Tibial nerve (tissue), 4 donors: Measurements from ENCODE around the gene ENTR1. TPM values are rescaled to one million over a fixed set of nuclear protein-coding genes. Genes with fewer than 3 reads are reported as not detected.
A peak's percentile ranks its signal among the peaks of the same experiment; 100 is the strongest.

Experiments used
- DNase-seq, 2 donors: peaks; one replicate each; pipeline ENCODE4 v3.0.0-alpha.2; 2019; ENCODE audit warnings: low spot score in 2 of 2
- H3K27ac ChIP-seq, 4 donors: fragments of 200-600 bp; sonication (generic) in 3 of 4; one replicate each; pipeline ENCODE4 v1.5.1; 2017 to 2019; ENCODE audit warnings: mild to moderate bottlenecking in 1 of 4
- H3K27me3 ChIP-seq, 2 donors: fragments of 200-600 bp; sonication (generic) in 1 of 2; one replicate each; pipeline versions ENCODE4 v1.5.1 to v1.6.0; 2017 to 2019
- H3K36me3 ChIP-seq, 3 donors: fragments of 200-600 bp; sonication (generic); one replicate each; pipeline ENCODE4 v1.5.1; 2018 to 2019
- H3K4me1 ChIP-seq, 4 donors: fragments of 200-600 bp; sonication (generic) in 3 of 4; one replicate each; pipeline ENCODE4 v1.5.1; 2017 to 2019
- H3K4me3 ChIP-seq, 4 donors: fragments of 200-600 bp; sonication (generic) in 3 of 4; one replicate each; pipeline ENCODE4 v1.5.1; 2017 to 2019; ENCODE audit warnings: mild to moderate bottlenecking in 1 of 4, moderate library complexity in 1 of 4
- H3K9me3 ChIP-seq, 4 donors: fragments of 200-600 bp; sonication (generic) in 3 of 4; one replicate each; pipeline ENCODE4 v1.5.1; 2017 to 2019
- CTCF ChIP-seq, 5 experiments: fragments of 200-600 bp in 3 of 5; fragments of 450-650 bp in 2 of 5; sonication (generic) in 3 of 5; IDR thresholded peaks; one replicate each; pipeline ENCODE4 v1.5.1; 2016 to 2019; ENCODE audit warnings: antibody characterized with exemption in 5 of 5, mild to moderate bottlenecking in 3 of 5, moderate library complexity in 2 of 5
- EP300 ChIP-seq, 2 donors: sonication (generic); formaldehyde crosslinking; IDR thresholded peaks; one replicate each; pipeline ENCODE4 v1.6.1; 2017; ENCODE audit warnings: antibody characterized with exemption in 2 of 2, mild to moderate bottlenecking in 1 of 2
- POLR2A ChIP-seq, 2 donors: fragments of 450-650 bp; IDR thresholded peaks; one replicate each; pipeline ENCODE4 v1.6.1; 2017; ENCODE audit warnings: antibody characterized with exemption in 2 of 2, mild to moderate bottlenecking in 2 of 2, moderate library complexity in 2 of 2
- WGBS, 2 donors: methylation state at CpG; one replicate each; pipeline ENCODE4 v1.1.5; 2018; 5-methylcytosine and 5-hydroxymethylcytosine counted together
- total RNA-seq, 4 donors: library from RNA; depleted of rRNA; stranded (reverse); fragments of >200 nt; gene quantifications; one replicate each; pipeline ENCODE4 v1.1.0, GENCODE V29; 2016

The ENTR1 gene
- total RNA-seq, 4 donors from 2014 or later: 52.6 to 101 (median 70.9) TPM

- Histone ChIP-seq H3K36me3 (peaks cover 3 to 59% (median 8%) of the 10 kb centered on the region in 3 donors), H3K27me3 (no peaks in the 10 kb centered on the region), H3K4me1 (peaks cover 0 to 27% (median 18%) of the 10 kb centered on the region in 4 donors), H3K4me3 (no peak overlapping the region), H3K27ac (no peak overlapping the region), H3K9me3 (no peaks in the 10 kb centered on the region)
- no peak for DNase-seq
- TF ChIP-seq POLR2A (IDR thresholded peaks at IDR 0.05) (no peak), EP300 (IDR thresholded peaks at IDR 0.05) (no peak), CTCF (IDR thresholded peaks at IDR 0.05) (no peak)
- WGBS, 2 donors: 82 to 92% methylated on average over 7 of the region's 7 CpGs
Measured at GRCh38 chr9:136405481-136405880, 4.9 kb downstream of the ENTR1 start.

GRCh38 chr9:136404801-136405136, 5.6 kb downstream of the ENTR1 start:
- no peak for DNase-seq
- no peak overlapping the region for H3K4me3 ChIP-seq
- 84 to 91% methylated on average over 14 of the region's 14 CpGs for WGBS, 2 donors
- H3K4me1 ChIP-seq: peaks cover 0 to 29% (median 18%) of the 10 kb centered on the region in 4 donors
- peak overlapping the region in 1 of 4 donors; percentile 59 for H3K27ac ChIP-seq
- no peaks in the 10 kb centered on the region for H3K9me3 ChIP-seq
- H3K27me3 ChIP-seq: no peaks in the 10 kb centered on the region
- TF ChIP-seq POLR2A (IDR thresholded peaks at IDR 0.05) (no peak), CTCF (IDR thresholded peaks at IDR 0.05) (no peak), EP300 (IDR thresholded peaks at IDR 0.05) (no peak)
- peaks cover 3 to 59% (median 8%) of the 10 kb centered on the region in 3 donors for H3K36me3 ChIP-seq

DNA sequence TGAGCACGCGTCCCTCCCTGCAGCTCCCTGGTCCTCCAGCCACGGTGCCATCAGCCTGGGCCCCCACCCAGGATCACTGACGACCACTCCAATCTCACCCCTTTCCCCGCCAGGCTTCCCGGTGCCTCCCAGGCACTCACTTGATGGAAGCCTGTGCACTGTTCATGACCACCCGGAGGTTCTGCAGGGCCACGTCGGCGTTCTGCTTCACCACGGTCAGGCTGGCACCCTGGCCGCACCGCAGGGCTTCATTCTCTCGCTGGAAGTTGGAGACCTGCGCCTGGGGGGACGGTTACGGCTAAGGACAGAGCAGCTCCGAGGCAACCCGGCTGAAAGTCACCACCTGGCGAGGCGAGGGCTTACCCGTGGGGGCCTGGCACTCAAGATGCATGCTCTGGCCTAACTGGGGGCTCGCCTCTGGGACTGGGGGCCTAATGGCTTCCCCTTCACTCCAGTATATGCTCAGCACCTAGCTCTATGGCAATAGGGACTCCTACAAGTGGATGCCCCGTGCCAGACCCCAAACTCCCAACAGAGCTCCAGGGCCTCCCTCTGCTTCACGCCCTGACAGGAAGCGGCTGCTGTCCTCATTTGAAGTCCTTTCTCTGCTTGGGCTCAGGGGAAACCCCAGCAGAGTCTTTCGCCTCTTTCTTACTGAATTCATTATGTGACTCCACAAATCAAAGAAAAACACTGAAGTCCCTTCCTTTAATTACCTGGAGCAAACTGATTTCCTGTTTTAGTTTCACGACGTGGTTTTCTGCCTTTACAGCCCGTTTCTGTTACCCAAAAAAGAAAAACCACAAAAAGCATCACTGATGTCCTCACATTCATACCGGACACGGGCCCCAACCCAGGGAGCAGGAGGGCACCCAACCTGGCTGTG, 6.3 kb downstream of the ENTR1 start:
- H3K9me3 ChIP-seq: no peaks in the 10 kb centered on the region
- no peak for DNase-seq
- peak overlapping the region in 1 of 4 donors; percentile 59 for H3K27ac ChIP-seq
- TF ChIP-seq POLR2A (IDR thresholded peaks at IDR 0.05) (no peak), EP300 (IDR thresholded peaks at IDR 0.05) (no peak), CTCF (IDR thresholded peaks at IDR 0.05) (no peak)
- peaks cover 3 to 59% (median 8%) of the 10 kb centered on the region in 3 donors for H3K36me3 ChIP-seq
- peaks cover 0 to 27% (median 16%) of the 10 kb centered on the region in 4 donors for H3K4me1 ChIP-seq
- no peak overlapping the region for H3K4me3 ChIP-seq
- 89 to 90% methylated on average over 25 to 29 of the region's 32 CpGs for WGBS, 2 donors
- H3K27me3 ChIP-seq: no peaks in the 10 kb centered on the region

DNA sequence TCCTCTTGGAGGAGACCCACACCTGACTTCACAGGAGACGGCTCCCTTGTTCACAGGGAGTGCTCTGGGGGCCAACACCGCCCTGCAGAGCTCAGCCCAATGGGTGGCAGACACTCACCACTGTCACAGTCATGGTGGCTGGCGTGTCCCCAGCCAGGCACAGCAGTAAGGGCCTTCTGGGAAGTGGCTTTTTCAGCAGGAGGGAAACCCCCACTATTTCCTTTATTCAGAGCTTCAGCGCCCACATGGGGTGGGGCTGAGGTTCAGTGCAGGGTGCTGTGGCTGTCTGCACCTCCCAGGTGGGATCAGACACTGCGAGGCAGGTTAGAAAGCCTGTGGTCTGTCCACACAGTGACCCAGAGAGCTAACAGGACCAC, 6.9 kb downstream of the ENTR1 start:
- peaks cover 3 to 59% (median 8%) of the 10 kb centered on the region in 3 donors for H3K36me3 ChIP-seq

More for the DNA sequence above, 6.9 kb downstream of the ENTR1 start:
- TF ChIP-seq POLR2A (IDR thresholded peaks at IDR 0.05) (no peak), EP300 (IDR thresholded peaks at IDR 0.05) (no peak), CTCF (IDR thresholded peaks at IDR 0.05) (no peak)
- Histone ChIP-seq H3K9me3 (no peaks in the 10 kb centered on the region), H3K27me3 (no peaks in the 10 kb centered on the region), H3K27ac (peak overlapping the region in 1 of 4 donors; percentile 26), H3K4me1 (peaks cover 0 to 27% (median 19%) of the 10 kb centered on the region in 4 donors), H3K4me3 (no peak overlapping the region)
- 83 to 88% methylated on average over 5 of the region's 5 CpGs for WGBS, 2 donors
- DNase-seq: no peak
